Progenitor cell of endocrine pancreas (in vitro differentiated cells): ENCODE measurements around the gene INTS11. TPM values are rescaled to one million over a fixed set of nuclear protein-coding genes. Genes with fewer than 3 reads are reported as not detected.

Experiments used
- DNase-seq: peaks from one replicate; pipeline ENCODE4 v3.0.0; 2021; ENCODE audit warnings: low spot score; ENCODE audit not compliant: unreplicated experiment
- H3K27ac Mint-ChIP-seq: 2 replicates; pipeline ENCODE4 v1.8.0; 2021; ENCODE audit warnings: mild to moderate bottlenecking, moderate library complexity, mixed read lengths
- H3K27me3 Mint-ChIP-seq: 2 replicates; pipeline ENCODE4 v1.8.0; 2021; ENCODE audit warnings: mixed read lengths
- H3K36me3 Mint-ChIP-seq: 2 replicates; pipeline ENCODE4 v1.8.0; 2022; ENCODE audit warnings: mixed read lengths; ENCODE audit not compliant: insufficient read depth
- H3K4me1 Mint-ChIP-seq: 2 replicates; pipeline ENCODE4 v1.8.0; 2021; ENCODE audit warnings: low read depth, mixed read lengths
- H3K4me3 Mint-ChIP-seq: 2 replicates; pipeline ENCODE4 v1.8.0; 2021; ENCODE audit warnings: low read depth, mild to moderate bottlenecking, moderate library complexity, mixed read lengths
- H3K9me3 Mint-ChIP-seq: 2 replicates; pipeline ENCODE4 v1.8.0; 2021; ENCODE audit warnings: low read depth, mixed read lengths
- CTCF ChIP-seq: fragments of 200-600 bp; sonication (generic); IDR thresholded peaks from one replicate; pipeline ENCODE4 v1.5.0; 2021; ENCODE audit warnings: antibody characterized with exemption, mild to moderate bottlenecking; ENCODE audit not compliant: unreplicated experiment
- total RNA-seq: library from RNA; stranded (reverse); gene quantifications from 2 replicates; pipeline ENCODE4 v1.2.1, GENCODE V29; 2021

The INTS11 gene
- total RNA-seq, 1 donor from 2014 or later, result 177 TPM

GRCh38 chr1:1340185-1340584 is 15.7 kb upstream of the INTS11 start:
- Mint-ChIP-seq H3K27ac (no peak overlapping the region), H3K9me3 (no peaks in the 10 kb centered on the region), H3K4me1 (no peaks in the 10 kb centered on the region), H3K36me3 (peaks cover 9% of the 10 kb centered on the region), H3K4me3 (no peak overlapping the region), H3K27me3 (no peaks in the 10 kb centered on the region)
- no peak for DNase-seq
- no peak for TF ChIP-seq CTCF

- no peak for DNase-seq
- Mint-ChIP-seq H3K36me3 (peaks cover 9% of the 10 kb centered on the region), H3K27me3 (no peaks in the 10 kb centered on the region), H3K4me1 (no peaks in the 10 kb centered on the region), H3K4me3 (no peak overlapping the region), H3K9me3 (no peaks in the 10 kb centered on the region), H3K27ac (no peak overlapping the region)
- no peak for TF ChIP-seq CTCF
Observed at GRCh38 chr1:1338278-1338677, 13.8 kb upstream of the INTS11 start.

GRCh38 chr1:1337793-1338147 is 13.3 kb upstream of the INTS11 start:
- Mint-ChIP-seq H3K27ac (no peak overlapping the region), H3K27me3 (no peaks in the 10 kb centered on the region), H3K4me3 (no peak overlapping the region), H3K9me3 (no peaks in the 10 kb centered on the region), H3K4me1 (no peaks in the 10 kb centered on the region), H3K36me3 (peaks cover 9% of the 10 kb centered on the region)
- no peak for DNase-seq
- no peak for TF ChIP-seq CTCF

GRCh38 chr1:1336931-1337792 is 12.7 kb upstream of the INTS11 start:
- H3K27ac Mint-ChIP-seq, result no peak overlapping the region
- no peaks in the 10 kb centered on the region for H3K4me1 Mint-ChIP-seq
- H3K9me3 Mint-ChIP-seq, result no peaks in the 10 kb centered on the region
- no peak for TF ChIP-seq CTCF
- DNase-seq, result no peak
- H3K36me3 Mint-ChIP-seq, result peaks cover 9% of the 10 kb centered on the region
- no peaks in the 10 kb centered on the region for H3K27me3 Mint-ChIP-seq
- no peak overlapping the region for H3K4me3 Mint-ChIP-seq

- H3K27ac Mint-ChIP-seq, result no peak overlapping the region
- no peak for TF ChIP-seq CTCF
- no peaks in the 10 kb centered on the region for H3K4me1 Mint-ChIP-seq
- H3K4me3 Mint-ChIP-seq, result no peak overlapping the region
- H3K36me3 Mint-ChIP-seq, result peaks cover 9% of the 10 kb centered on the region
- DNase-seq, result no peak
- H3K27me3 Mint-ChIP-seq, result no peaks in the 10 kb centered on the region
- no peaks in the 10 kb centered on the region for H3K9me3 Mint-ChIP-seq
Observed at GRCh38 chr1:1336446-1336845, 12.0 kb upstream of the INTS11 start.
